Neutrophil (primary cell): ENCODE measurements around the gene TNRC18.
A peak's percentile ranks its signal among the peaks of the same experiment; 100 is the strongest.
"Not testable (repeated sequence)": the region's sequence is repeated elsewhere in the genome, so short reads cannot be mapped to it uniquely, and the experiment has no call there.

Source experiments
- H3K27ac ChIP-seq: fragments of 200-600 bp; sonication (generic); 2 replicates; pipeline ENCODE4 v1.5.1; 2016; ENCODE audit warnings: mild to moderate bottlenecking, moderate library complexity
- H3K27me3 ChIP-seq: fragments of 200-600 bp; sonication (generic); 2 replicates; pipeline ENCODE4 v1.6.0; 2016; ENCODE audit warnings: mild to moderate bottlenecking
- H3K36me3 ChIP-seq: fragments of 200-600 bp; sonication (generic); 2 replicates; pipeline ENCODE4 v1.5.1; 2017
- H3K4me1 ChIP-seq, 2 experiments: fragments of 200-600 bp in 1 of 2; sonication (generic) in 1 of 2; 1 replicate in 1 of 2; 2 replicates in 1 of 2; pipeline versions ENCODE4 v1.5.1 to v1.6.1; 2013 to 2016; ENCODE audit warnings: low read depth in 1 of 2, low read length in 1 of 2, mild to moderate bottlenecking in 1 of 2, moderate library complexity in 1 of 2; ENCODE audit not compliant: control insufficient read depth in 1 of 2, insufficient read depth in 1 of 2
- H3K4me3 ChIP-seq, 2 experiments: fragments of 200-600 bp in 1 of 2; sonication (generic) in 1 of 2; 1 replicate in 1 of 2; 2 replicates in 1 of 2; pipeline ENCODE4 v1.5.1; 2013 to 2016; ENCODE audit warnings: low read depth in 1 of 2, low read length in 1 of 2, mild to moderate bottlenecking in 1 of 2, moderate library complexity in 1 of 2
- H3K9me3 ChIP-seq: fragments of 200-600 bp; sonication (generic); 2 replicates; pipeline ENCODE4 v1.5.1; 2016
- CTCF ChIP-seq: fragments of 200-600 bp; sonication (generic); IDR thresholded peaks from 2 replicates; pipeline ENCODE4 v1.5.1; 2016; ENCODE audit warnings: antibody characterized with exemption

The TNRC18 gene, protein sequence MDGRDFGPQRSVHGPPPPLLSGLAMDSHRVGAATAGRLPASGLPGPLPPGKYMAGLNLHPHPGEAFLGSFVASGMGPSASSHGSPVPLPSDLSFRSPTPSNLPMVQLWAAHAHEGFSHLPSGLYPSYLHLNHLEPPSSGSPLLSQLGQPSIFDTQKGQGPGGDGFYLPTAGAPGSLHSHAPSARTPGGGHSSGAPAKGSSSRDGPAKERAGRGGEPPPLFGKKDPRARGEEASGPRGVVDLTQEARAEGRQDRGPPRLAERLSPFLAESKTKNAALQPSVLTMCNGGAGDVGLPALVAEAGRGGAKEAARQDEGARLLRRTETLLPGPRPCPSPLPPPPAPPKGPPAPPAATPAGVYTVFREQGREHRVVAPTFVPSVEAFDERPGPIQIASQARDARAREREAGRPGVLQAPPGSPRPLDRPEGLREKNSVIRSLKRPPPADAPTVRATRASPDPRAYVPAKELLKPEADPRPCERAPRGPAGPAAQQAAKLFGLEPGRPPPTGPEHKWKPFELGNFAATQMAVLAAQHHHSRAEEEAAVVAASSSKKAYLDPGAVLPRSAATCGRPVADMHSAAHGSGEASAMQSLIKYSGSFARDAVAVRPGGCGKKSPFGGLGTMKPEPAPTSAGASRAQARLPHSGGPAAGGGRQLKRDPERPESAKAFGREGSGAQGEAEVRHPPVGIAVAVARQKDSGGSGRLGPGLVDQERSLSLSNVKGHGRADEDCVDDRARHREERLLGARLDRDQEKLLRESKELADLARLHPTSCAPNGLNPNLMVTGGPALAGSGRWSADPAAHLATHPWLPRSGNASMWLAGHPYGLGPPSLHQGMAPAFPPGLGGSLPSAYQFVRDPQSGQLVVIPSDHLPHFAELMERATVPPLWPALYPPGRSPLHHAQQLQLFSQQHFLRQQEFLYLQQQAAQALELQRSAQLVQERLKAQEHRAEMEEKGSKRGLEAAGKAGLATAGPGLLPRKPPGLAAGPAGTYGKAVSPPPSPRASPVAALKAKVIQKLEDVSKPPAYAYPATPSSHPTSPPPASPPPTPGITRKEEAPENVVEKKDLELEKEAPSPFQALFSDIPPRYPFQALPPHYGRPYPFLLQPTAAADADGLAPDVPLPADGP (N-terminal part only)

GRCh38 chr7:5423306-5423975 lies at the start of gene TNRC18:
TNRC18 (minus strand) TSS chr7:5423834; CDS start chr7:5421246, 2,588 bp downstream.
- Histone ChIP-seq H3K27ac (peak within 1 kb of the TSS; percentile 96), H3K4me1 (peaks cover 24 to 44% of the 10 kb centered on the region in 2 experiments), H3K4me3 (peak within 1 kb of the TSS; percentile 94 to 97), H3K9me3 (no peaks in the 10 kb centered on the region), H3K36me3 (peaks cover 5% of the 10 kb centered on the region), H3K27me3 (no peaks in the 10 kb centered on the region)
- TF ChIP-seq CTCF, result no peak

DNA sequence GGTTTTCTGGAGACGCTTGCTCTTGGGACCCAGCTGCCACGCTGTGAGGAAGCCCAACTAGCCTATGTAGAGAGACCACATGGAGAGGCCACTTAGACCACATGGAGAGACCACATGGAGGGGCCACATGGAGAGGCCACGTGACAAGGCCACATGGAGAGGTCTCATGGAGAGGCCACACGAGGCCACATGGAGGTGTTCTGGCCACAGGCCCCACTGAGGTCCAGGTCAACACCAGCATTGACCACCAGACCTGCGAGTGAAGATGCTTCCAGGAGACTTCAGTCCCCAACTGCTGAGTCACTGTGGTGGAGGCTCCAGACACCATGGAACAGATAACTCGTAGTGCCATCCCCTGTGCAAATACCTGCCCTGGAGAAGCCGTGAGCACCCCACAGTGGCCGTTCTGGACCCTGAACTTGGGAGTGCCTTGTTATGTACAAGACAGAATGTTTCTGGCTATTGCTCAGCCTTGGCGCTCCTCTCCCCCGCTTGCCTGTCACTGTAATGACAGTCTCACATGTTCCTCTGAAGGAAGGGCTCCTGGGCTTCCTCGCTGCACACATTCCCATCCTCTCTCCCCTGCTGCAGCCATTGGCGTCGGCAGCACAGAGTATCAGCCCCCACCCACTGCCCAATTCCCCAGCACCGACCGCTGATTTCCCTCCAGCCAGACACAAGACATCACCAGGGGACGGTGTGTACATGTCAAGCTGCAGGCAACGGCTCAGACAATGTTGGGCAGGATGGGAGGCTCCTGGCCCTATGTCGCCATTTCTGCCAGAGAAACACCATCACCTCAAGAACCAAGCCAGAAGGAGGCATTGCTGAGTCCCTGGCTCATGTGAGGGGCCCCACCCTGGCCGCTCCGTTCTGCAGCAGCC lies 49.0 kb upstream of the TNRC18 start:
- Histone ChIP-seq H3K4me3 (no peak overlapping the region), H3K4me1 (peaks cover 2% of the 10 kb centered on the region in 2 experiments), H3K27me3 (no peaks in the 10 kb centered on the region), H3K36me3 (no peaks in the 10 kb centered on the region), H3K27ac (no peak overlapping the region), H3K9me3 (no peaks in the 10 kb centered on the region)
- no peak for TF ChIP-seq CTCF

GRCh38 chr7:5471623-5472022 lies 48.0 kb upstream of the TNRC18 start:
- not testable (repeated sequence) for H3K9me3 ChIP-seq, H3K4me3 ChIP-seq, H3K27me3 ChIP-seq, H3K36me3 ChIP-seq, H3K27ac ChIP-seq, H3K4me1 ChIP-seq

- Histone ChIP-seq H3K9me3 (no peaks in the 10 kb centered on the region), H3K4me3 (no peak overlapping the region), H3K27me3 (no peaks in the 10 kb centered on the region), H3K36me3 (no peaks in the 10 kb centered on the region), H3K27ac (no peak overlapping the region), H3K4me1 (no peaks in the 10 kb centered on the region)
- no peak for TF ChIP-seq CTCF
Measured at GRCh38 chr7:5470816-5471215, 47.2 kb upstream of the TNRC18 start.

DNA sequence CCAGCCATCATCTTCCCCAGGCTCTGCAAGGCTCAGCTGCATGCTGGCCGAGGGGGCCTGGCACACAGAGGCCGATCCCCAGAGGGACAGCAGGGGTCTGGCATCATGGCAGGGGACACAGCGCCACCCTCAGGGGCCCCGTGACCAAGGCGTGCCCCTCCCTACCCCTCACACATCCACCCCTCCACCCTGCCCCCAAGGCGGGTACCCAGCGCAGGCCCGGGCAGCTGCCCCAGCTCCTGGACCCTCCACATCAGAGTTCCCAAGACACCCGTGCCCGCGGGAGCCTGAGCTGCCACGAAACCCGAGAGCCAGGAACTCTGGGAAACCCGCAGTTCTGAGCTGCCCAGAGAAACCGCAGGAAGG lies 46.5 kb upstream of the TNRC18 start:
- Histone ChIP-seq H3K27me3 (no peaks in the 10 kb centered on the region), H3K36me3 (no peaks in the 10 kb centered on the region), H3K27ac (no peak overlapping the region), H3K9me3 (no peaks in the 10 kb centered on the region), H3K4me3 (no peak overlapping the region), H3K4me1 (no peaks in the 10 kb centered on the region)
- TF ChIP-seq CTCF, result no peak
